ENCODE data around the gene MXD4.

GRCh38 chr4:2255501-2256155 lies 6.3 kb downstream of the MXD4 start:
- TF ChIP-seq CTCF (IDR thresholded peaks at IDR 0.05) (no peak), EZH2 (IDR thresholded peaks at IDR 0.05) (no peak), EZH2phosphoT487 (IDR thresholded peaks at IDR 0.05) (no peak)

All from neural progenitor cell (in vitro differentiated cells).